Rectal smooth muscle tissue (tissue), 1 donor: ENCODE measurements around the gene SNX10.

ENCODE experiments used
- H3K27ac ChIP-seq: one replicate; pipeline ENCODE4 v1.7.0; 2013; ENCODE audit warnings: low read depth, low read length, inconsistent platforms
- H3K27me3 ChIP-seq: one replicate; pipeline ENCODE4 v1.7.0; 2013; ENCODE audit warnings: low read length; ENCODE audit not compliant: control insufficient read depth, insufficient read depth
- H3K36me3 ChIP-seq: one replicate; pipeline ENCODE4 v1.7.0; 2013; ENCODE audit warnings: low read length; ENCODE audit not compliant: control insufficient read depth, insufficient read depth
- H3K4me1 ChIP-seq: one replicate; pipeline ENCODE4 v1.7.0; 2013; ENCODE audit warnings: low read length; ENCODE audit not compliant: control insufficient read depth, insufficient read depth
- H3K4me3 ChIP-seq: one replicate; pipeline ENCODE4 v1.7.0; 2013; ENCODE audit warnings: low read length
- H3K9ac ChIP-seq: one replicate; pipeline ENCODE4 v1.7.0; 2013; ENCODE audit warnings: low read length

Gene SNX10

DNA sequence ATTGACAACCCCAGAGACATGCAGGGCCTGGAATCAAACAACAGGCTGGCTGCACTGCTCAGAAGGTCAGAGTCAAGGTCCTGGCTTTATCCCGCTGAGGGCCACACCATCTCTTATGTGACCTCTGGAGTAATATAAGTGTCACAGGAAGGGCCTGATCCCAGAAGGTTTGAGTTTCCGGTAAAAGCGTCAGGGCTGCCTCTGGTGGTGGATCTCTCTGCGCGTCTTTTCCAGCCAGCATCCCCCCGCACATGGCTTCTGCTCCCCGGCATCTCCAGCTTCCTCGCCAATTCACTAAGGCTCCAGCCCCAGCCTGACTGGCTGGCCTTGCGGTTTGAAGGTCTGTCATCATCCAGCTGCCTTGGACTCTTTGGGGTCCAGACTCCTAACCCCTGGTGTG is 54.2 kb downstream of the SNX10 start:
- no peaks in the 10 kb centered on the region for H3K27me3 ChIP-seq
- no peak overlapping the region for H3K27ac ChIP-seq
- no peak overlapping the region for H3K9ac ChIP-seq
- no peak overlapping the region for H3K4me3 ChIP-seq
- peaks cover 3% of the 10 kb centered on the region for H3K36me3 ChIP-seq
- no peaks in the 10 kb centered on the region for H3K4me1 ChIP-seq

DNA sequence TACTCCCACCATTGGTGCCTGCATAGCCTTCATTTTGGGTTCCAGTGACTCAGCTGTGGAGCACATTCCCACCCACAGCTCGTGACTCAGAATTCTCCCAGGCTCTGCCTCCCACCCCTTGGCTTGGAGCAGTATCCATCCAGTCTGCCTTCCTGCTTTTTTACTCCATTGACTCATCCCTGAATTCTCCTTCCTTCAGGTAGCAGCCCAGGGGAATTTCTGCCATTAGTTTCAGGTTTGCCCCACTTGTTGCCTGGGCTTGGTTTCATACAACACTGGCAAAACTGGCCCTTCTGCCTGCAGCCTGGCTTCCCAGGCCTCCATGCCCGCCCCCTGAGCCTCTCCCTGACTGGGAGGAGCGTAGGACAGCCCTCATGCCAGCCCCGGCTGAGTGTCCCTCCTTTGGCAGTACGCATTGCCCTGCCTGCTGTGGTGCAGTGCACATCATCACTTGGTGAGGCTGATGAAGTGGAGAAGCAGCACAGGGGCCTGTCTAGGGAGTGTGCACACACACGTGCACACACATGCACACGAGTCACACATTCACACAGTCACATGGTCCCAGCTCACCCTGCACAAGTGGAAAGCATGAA is 55.0 kb downstream of the SNX10 start:
- no peak overlapping the region for H3K27ac ChIP-seq
- no peak overlapping the region for H3K4me3 ChIP-seq
- peaks cover 3% of the 10 kb centered on the region for H3K36me3 ChIP-seq
- H3K27me3 ChIP-seq: no peaks in the 10 kb centered on the region
- no peak overlapping the region for H3K9ac ChIP-seq
- no peaks in the 10 kb centered on the region for H3K4me1 ChIP-seq

DNA sequence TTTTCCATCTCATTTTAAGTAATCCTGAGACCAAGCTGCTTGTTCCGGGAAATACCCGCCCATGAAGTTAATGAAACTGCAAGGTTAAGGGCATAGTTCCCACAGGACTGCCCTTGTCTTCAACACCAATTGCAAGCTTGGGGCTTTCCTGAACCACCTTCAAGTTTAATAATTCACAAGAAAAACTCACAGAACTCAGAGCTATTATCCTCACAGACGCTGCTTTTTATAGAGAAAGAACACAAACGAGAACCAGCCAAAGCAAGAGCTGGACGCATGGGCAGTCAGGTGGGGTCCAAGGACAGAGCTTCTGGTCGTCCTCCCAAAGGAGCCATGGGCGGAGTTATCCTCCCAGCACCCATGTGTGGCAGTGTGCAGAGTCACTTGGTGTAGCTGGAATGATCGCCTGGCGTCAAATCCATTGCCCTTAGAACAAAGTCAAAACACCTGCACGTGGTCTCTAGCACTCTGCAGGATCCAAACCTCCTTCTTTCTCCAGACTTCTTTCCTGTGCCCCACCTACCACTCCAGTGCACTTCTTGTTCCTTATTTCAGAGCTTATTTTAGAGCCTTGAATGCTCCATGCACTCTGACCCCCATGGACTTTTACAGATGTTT is 56.7 kb downstream of the SNX10 start:
- Histone ChIP-seq H3K4me3 (no peak overlapping the region), H3K9ac (no peak overlapping the region), H3K27me3 (no peaks in the 10 kb centered on the region), H3K27ac (no peak overlapping the region), H3K36me3 (peaks cover 3% of the 10 kb centered on the region), H3K4me1 (no peaks in the 10 kb centered on the region)

DNA sequence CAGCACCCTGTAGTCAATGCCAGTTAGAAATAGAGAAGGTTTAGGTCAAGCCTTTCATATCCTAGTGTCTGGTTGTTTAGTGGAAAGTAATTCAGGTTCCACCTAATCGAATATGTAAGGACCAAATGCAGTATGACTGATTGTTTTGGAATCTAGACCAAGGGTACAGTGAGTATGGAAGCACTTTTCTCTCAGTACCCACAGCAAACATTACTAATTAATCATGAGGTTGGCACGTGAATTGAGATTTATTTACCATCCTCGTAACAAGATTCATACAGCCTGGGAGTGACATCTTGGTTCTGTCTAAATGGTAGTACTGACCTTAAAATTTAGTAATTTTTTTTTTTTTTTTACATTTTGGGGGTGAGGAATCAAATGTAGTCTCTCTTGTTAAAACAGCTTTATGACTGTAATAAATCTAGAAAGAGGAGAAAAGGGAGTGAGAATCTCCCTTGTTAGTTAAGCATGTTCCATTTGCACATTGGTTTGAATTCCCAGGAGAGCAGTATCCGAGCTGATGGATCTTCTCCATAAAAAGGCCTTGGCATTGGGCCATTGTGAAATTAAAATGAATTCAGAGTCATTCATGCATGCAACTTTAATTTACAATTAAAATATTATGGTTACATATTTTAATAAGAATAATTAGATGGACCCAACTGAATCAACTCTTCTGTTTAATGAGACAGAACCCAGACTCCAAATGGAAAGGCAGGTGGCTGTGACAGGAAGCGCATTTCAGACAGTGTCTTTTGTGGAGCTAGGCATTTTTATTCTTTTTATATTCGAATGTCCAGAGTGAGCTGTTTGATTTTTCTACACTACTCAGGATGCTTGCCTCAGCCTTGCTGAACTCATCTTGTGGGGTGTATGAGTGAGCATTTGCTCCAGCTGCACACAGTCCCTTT is 57.6 kb downstream of the SNX10 start:
- H3K27ac ChIP-seq: no peak overlapping the region
- no peak overlapping the region for H3K9ac ChIP-seq
- no peaks in the 10 kb centered on the region for H3K4me1 ChIP-seq
- no peaks in the 10 kb centered on the region for H3K27me3 ChIP-seq
- H3K4me3 ChIP-seq: no peak overlapping the region
- H3K36me3 ChIP-seq: peaks cover 3% of the 10 kb centered on the region

DNA sequence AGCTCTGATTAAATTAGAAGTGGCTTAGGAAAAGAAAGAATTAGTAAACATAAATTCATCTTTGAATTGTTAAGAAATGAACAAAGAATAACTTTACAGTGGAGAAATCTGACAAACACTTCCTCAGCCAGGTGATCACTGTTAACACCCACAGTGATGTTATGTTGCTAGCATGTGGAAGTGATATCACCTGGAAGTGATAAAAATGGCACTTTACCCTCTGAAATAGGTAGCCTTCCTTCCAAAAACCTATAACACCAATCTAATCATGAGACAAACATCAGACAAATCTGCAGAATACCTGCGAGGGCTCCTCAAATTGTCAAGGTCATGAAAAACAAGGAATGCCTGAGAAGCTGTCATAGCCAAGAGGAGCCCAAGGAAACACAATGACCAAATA is 59.5 kb downstream of the SNX10 start:
- H3K27me3 ChIP-seq: no peaks in the 10 kb centered on the region
- no peak overlapping the region for H3K9ac ChIP-seq
- H3K27ac ChIP-seq: no peak overlapping the region
- H3K36me3 ChIP-seq: peaks cover 3% of the 10 kb centered on the region
- H3K4me1 ChIP-seq: no peaks in the 10 kb centered on the region
- H3K4me3 ChIP-seq: no peak overlapping the region

DNA sequence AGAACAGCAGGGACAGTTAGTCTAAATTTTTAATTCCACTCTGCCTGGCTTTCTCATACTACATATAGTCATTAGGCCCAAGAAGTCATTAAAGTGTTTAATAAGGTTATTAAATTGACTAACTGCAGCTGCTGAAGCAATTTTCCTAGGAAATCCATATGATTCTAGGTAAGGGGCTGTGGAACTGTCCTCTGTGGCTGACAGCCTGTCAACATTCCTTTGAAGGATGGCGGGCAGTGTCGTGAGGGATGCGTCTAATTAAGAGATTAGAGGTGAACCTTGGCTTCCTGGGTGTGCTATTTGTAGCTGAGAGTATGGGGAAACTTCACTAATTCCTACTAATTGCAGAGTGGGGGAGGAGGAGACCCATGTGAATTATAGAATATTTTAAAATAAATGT is 64.6 kb downstream of the SNX10 start:
- no peaks in the 10 kb centered on the region for H3K4me1 ChIP-seq
- no peak overlapping the region for H3K27ac ChIP-seq
- no peaks in the 10 kb centered on the region for H3K27me3 ChIP-seq
- no peak overlapping the region for H3K9ac ChIP-seq
- H3K4me3 ChIP-seq: no peak overlapping the region
- no peaks in the 10 kb centered on the region for H3K36me3 ChIP-seq

DNA sequence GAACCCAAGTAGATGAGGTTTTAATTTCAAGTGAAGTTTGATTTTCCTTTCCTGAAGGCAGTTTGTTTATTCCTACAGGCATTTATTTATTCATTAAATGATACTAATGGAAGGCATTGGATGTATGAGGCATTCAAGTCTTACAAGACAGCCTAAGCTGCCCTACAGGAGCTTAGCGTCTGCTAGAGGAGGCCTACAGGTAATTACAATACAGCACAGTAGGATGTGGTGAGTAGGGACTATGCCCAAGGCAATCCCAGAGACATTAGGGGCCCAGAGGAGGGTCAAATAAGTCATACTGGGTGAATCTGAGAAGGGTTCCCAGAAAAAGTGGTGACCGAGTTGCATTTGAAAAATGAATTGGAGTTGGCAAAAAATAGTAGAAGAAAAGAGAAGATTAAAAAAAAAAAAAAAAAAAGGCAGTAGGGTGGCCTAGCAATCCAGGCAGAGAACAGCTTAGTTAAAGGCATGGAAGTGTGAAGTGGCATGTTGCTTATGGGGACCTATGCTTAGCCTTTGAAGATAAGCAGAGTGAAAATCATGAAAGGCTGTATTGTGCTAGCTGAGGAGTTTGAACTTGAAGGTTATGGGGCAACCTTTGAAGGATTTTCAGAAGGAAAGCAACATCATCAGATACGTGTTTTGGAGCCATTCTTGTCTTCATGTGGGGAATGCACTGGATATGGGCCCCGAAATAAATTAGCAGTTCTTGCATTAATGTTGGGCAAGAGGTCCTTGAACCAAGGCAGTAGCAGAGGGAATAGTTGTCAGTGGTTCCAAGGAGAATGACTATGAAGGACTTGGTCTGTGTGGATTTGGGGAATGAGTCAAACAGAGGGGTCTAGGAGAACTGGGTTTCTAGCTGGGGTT is 65.5 kb downstream of the SNX10 start:
- Histone ChIP-seq H3K4me3 (no peak overlapping the region), H3K4me1 (no peaks in the 10 kb centered on the region), H3K36me3 (no peaks in the 10 kb centered on the region), H3K27ac (no peak overlapping the region), H3K9ac (no peak overlapping the region), H3K27me3 (no peaks in the 10 kb centered on the region)

- H3K4me1 ChIP-seq: no peaks in the 10 kb centered on the region
- H3K27me3 ChIP-seq: no peaks in the 10 kb centered on the region
- no peaks in the 10 kb centered on the region for H3K36me3 ChIP-seq
- H3K27ac ChIP-seq: no peak overlapping the region
- no peak overlapping the region for H3K4me3 ChIP-seq
- H3K9ac ChIP-seq: no peak overlapping the region
Observed at GRCh38 chr7:26357799-26358151, 66.1 kb downstream of the SNX10 start.

DNA sequence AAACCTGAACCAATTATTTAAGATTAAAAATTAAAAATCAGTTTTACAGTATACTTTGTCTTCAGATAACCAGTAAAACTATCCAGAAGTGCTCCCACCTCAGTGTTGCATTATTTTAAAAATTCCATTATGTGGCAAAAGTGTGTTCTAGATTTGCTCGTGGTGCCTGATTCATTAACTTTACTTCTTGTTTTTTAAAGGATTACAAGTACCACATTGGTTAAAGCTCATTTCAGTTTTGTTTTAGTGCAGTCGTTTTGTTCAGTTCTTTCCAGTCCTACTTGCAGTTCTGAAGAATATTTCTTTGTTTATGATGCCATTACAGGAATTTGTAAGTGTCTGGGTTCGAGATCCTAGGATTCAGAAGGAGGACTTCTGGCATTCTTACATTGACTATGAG is 69.0 kb downstream of the SNX10 start:
- H3K9ac ChIP-seq: no peak overlapping the region
- no peak overlapping the region for H3K27ac ChIP-seq
- no peaks in the 10 kb centered on the region for H3K4me1 ChIP-seq
- H3K36me3 ChIP-seq: no peaks in the 10 kb centered on the region
- no peak overlapping the region for H3K4me3 ChIP-seq
- no peaks in the 10 kb centered on the region for H3K27me3 ChIP-seq

DNA sequence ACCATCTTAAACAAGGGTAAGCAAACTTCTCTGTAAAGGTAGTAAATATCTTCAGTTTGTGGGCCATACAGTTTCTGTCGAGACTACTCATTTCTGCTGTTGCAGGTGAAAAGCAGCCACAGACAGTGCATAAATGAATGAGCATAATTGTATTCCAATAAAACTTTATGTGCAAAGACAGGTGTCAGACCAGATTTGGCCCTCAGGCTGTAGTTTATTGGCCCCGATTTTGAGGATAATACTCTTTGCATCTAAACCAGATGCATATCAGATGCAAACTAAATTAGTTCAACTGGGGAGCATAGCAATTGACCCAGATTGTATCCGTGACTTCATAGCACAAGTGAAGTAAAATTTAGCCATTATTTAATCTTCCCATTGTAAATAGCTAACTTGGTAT is 70.0 kb downstream of the SNX10 start:
- no peak overlapping the region for H3K9ac ChIP-seq
- no peaks in the 10 kb centered on the region for H3K4me1 ChIP-seq
- H3K27ac ChIP-seq: no peak overlapping the region
- H3K4me3 ChIP-seq: no peak overlapping the region
- no peaks in the 10 kb centered on the region for H3K27me3 ChIP-seq
- no peaks in the 10 kb centered on the region for H3K36me3 ChIP-seq

GRCh38 chr7:26363465-26363864 is 71.8 kb downstream of the SNX10 start:
- Histone ChIP-seq H3K27me3 (no peaks in the 10 kb centered on the region), H3K27ac (no peak overlapping the region), H3K9ac (no peak overlapping the region), H3K4me1 (no peaks in the 10 kb centered on the region), H3K4me3 (no peak overlapping the region), H3K36me3 (no peaks in the 10 kb centered on the region)
